Activated CD4-positive, alpha-beta T cell treated with anti-CD3 and anti-CD28 coated beads for 4 hours (primary cell): Measurements from ENCODE around the gene ALAS2.
A peak's percentile ranks its signal among the peaks of the same experiment; 100 is the strongest.
"Not testable (repeated sequence)": the region's sequence is repeated elsewhere in the genome, so short reads cannot be mapped to it uniquely, and the experiment has no call there.

Experiments used
- DNase-seq, 2 donors: peaks; one replicate each; pipeline ENCODE4 v3.0.0-alpha.2; 2020

Gene ALAS2

GRCh38 chrX:55004231-55004630 lies 26.5 kb downstream of the ALAS2 start:
- no peak for DNase-seq

GRCh38 chrX:54999717-55000598 lies 30.8 kb downstream of the ALAS2 start, which contains the start of gene APEX2:
Gene APEX2 (plus strand): TSS chrX:55000363. CDS start chrX:55000423, 60 bp downstream.
- DNase-seq = peak; percentile 82 to 83

- no peak for DNase-seq
Observed at GRCh38 chrX:54995621-54996020, 35.2 kb downstream of the ALAS2 start.

GRCh38 chrX:54994668-54995351 lies 36.0 kb downstream of the ALAS2 start:
- DNase-seq = no peak

- no peak for DNase-seq
Observed at GRCh38 chrX:54994099-54994498, 36.7 kb downstream of the ALAS2 start, which contains the start of gene PFKFB1. Gene PFKFB1 (minus strand): TSS chrX:54994188. CDS start chrX:54994007, 181 bp downstream.

GRCh38 chrX:54992911-54993622 lies 37.7 kb downstream of the ALAS2 start:
- no peak for DNase-seq

- DNase-seq = no peak
Observed at GRCh38 chrX:54991706-54992105, 39.1 kb downstream of the ALAS2 start.

GRCh38 chrX:54983306-54983705 lies 47.5 kb downstream of the ALAS2 start:
- DNase-seq = not testable (repeated sequence)

GRCh38 chrX:54980334-54980733 lies 50.4 kb downstream of the ALAS2 start:
- DNase-seq = no peak

GRCh38 chrX:54979432-54979831 lies 51.3 kb downstream of the ALAS2 start:
- no peak for DNase-seq

GRCh38 chrX:54978448-54978847 lies 52.3 kb downstream of the ALAS2 start:
- no peak for DNase-seq

- no peak for DNase-seq
Observed at GRCh38 chrX:54977387-54977786, 53.4 kb downstream of the ALAS2 start.

GRCh38 chrX:54964766-54965497 lies 65.8 kb downstream of the ALAS2 start:
- no peak for DNase-seq

- DNase-seq = no peak
Observed at GRCh38 chrX:54961750-54962149, 69.0 kb downstream of the ALAS2 start.
